ENCODE measurements around the gene RABEPK. TPM values are rescaled to one million over a fixed set of nuclear protein-coding genes. Genes with fewer than 3 reads are reported as not detected.
"Not testable (repeated sequence)": the region's sequence is repeated elsewhere in the genome, so short reads cannot be mapped to it uniquely, and the experiment has no call there.

RABEPK gene
- total RNA-seq, 1 donor from 2014 or later = 14.7 TPM

- Histone ChIP-seq H3K4me3 (peak overlapping the region; percentile 68 to 98), H3K27me3 (no peaks in the 10 kb centered on the region), H3K4me1 (peaks cover 48% of the 10 kb centered on the region), H3K27ac (peak overlapping the region; percentile 92), H3K9me3 (no peaks in the 10 kb centered on the region), H3K36me3 (no peaks in the 10 kb centered on the region)
- intact Hi-C loops (cut with DNase I) = no loop called here
- DNase-seq (ENCODE audit: extremely low spot score in 2 of 2) = no peak
- TF ChIP-seq POLR2A (IDR thresholded peaks at IDR 0.05) (no peak), POLR2AphosphoS5 (IDR thresholded peaks at IDR 0.05; ENCODE audit: insufficient read depth in 1 of 2, low read depth in 1 of 2) (no peak)
- TF ChIP-seq, protein P1, sequence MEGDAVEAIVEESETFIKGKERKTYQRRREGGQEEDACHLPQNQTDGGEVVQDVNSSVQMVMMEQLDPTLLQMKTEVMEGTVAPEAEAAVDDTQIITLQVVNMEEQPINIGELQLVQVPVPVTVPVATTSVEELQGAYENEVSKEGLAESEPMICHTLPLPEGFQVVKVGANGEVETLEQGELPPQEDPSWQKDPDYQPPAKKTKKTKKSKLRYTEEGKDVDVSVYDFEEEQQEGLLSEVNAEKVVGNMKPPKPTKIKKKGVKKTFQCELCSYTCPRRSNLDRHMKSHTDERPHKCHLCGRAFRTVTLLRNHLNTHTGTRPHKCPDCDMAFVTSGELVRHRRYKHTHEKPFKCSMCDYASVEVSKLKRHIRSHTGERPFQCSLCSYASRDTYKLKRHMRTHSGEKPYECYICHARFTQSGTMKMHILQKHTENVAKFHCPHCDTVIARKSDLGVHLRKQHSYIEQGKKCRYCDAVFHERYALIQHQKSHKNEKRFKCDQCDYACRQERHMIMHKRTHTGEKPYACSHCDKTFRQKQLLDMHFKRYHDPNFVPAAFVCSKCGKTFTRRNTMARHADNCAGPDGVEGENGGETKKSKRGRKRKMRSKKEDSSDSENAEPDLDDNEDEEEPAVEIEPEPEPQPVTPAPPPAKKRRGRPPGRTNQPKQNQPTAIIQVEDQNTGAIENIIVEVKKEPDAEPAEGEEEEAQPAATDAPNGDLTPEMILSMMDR (IDR thresholded peaks at IDR 0.05) = no peak
Measured at GRCh38 chr9:125190361-125190801, 10.0 kb upstream of the RABEPK start.

- H3K36me3 ChIP-seq; H3K27me3 ChIP-seq; H3K4me3 ChIP-seq; intact Hi-C loops (cut with DNase I); H3K9me3 ChIP-seq; H3K27ac ChIP-seq; DNase-seq (ENCODE audit: extremely low spot score in 2 of 2): not testable (repeated sequence)
- H3K4me1 ChIP-seq = peaks cover 12% of the 10 kb centered on the region
Measured at GRCh38 chr9:125194466-125194865, 5.9 kb upstream of the RABEPK start.

DNA sequence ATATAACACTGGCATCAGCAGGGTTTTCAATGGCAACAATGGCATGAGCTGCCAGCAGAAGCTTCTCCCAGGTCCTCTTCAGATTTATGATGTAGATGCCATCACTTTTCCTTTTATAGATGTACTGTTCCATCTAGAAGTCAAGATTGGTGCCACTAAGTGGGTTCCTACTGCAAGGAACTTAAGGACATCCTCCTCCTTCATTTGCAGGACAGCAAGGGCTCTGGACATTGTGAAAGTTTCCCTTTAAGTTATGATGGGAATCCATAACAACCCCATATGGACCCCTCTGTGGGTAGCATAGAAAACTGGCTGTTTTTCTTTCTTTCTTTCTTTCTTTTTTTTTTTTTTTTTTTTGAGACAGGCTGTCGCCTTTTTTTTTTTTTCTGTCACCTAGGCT lies 4.8 kb upstream of the RABEPK start:
- H3K4me1 ChIP-seq; H3K4me3 ChIP-seq; intact Hi-C loops (cut with DNase I); H3K27me3 ChIP-seq; H3K9me3 ChIP-seq; DNase-seq (ENCODE audit: extremely low spot score in 2 of 2); H3K27ac ChIP-seq; H3K36me3 ChIP-seq: not testable (repeated sequence)

DNA sequence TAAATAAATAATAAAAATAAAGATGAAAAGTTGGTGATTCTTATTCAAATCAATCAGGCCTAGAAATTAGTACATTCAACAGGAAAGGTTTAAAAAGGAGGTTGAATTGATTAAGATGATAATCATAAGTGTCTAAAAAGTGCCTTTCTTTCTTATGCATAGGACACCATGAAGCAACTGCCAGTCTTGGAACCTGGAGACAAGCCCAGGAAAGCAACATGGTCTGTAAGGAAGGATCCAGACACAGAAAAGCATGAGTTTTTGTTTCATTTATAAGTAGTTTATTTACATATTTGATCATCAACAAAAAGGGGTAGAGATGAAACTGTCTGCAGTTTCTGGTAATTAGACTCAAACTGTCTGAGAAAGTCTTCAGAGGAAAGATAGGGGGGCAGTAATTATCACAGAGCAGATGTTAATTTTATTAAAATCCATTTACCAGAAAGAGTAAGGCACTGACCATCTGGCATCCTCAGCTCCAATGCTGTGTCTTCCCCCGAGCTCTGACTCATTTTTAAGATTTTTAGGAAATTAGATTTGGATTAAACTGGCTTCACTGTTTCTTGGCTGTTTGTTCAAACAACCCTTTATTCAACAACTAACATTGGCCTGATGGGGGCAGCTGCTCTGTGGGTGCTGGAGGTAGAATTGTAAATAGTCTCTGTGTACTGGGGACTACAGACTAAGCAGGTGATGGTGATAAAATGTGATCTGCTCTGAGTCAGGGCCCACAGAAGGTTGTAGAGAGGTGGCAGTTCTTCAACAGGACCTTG lies 2.7 kb downstream of the RABEPK start:
- Histone ChIP-seq H3K9me3 (no peaks in the 10 kb centered on the region), H3K27ac (no peak overlapping the region), H3K4me1 (peaks cover 10% of the 10 kb centered on the region), H3K4me3 (no peak overlapping the region), H3K27me3 (no peaks in the 10 kb centered on the region), H3K36me3 (peaks cover 0 to 16% of the 10 kb centered on the region in 2 donors)
- no peak for TF ChIP-seq POLR2AphosphoS5 (IDR thresholded peaks at IDR 0.05; ENCODE audit: insufficient read depth in 1 of 2, low read depth in 1 of 2)
- TF ChIP-seq, protein P1 (IDR thresholded peaks at IDR 0.05) = no peak
- no peak for TF ChIP-seq POLR2A (IDR thresholded peaks at IDR 0.05)
- no peak for DNase-seq (ENCODE audit: extremely low spot score in 2 of 2)
- intact Hi-C loops (cut with DNase I) = no loop called here

DNA sequence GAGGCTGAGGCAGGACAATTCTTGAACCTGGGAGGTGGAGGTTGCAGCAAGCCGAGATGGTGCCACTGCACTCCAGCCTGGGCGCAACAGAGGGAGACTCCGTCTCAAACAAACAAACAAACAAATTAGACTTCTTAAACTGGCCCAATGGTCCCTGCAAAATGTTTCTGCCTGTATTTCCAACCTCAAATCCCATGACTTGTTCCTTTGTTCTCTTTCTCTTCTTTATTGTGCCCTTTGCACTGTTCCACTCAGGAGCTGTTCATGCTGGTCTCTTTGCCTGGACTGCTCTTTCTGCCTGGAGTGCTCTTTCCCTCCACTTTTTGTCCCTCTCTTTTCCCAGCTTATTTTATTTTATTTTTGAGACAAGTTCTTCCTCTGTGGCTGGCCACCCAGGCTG lies 4.1 kb downstream of the RABEPK start:
- H3K9me3 ChIP-seq = no peaks in the 10 kb centered on the region
- no peak for TF ChIP-seq POLR2AphosphoS5 (IDR thresholded peaks at IDR 0.05; ENCODE audit: insufficient read depth in 1 of 2, low read depth in 1 of 2)
- TF ChIP-seq, protein P1 (IDR thresholded peaks at IDR 0.05) = no peak
- no peak overlapping the region for H3K4me3 ChIP-seq
- H3K27me3 ChIP-seq = no peaks in the 10 kb centered on the region
- no peak for DNase-seq (ENCODE audit: extremely low spot score in 2 of 2)
- intact Hi-C loops (cut with DNase I) = no loop called here
- peaks cover 10% of the 10 kb centered on the region for H3K4me1 ChIP-seq
- H3K27ac ChIP-seq = no peak overlapping the region
- peaks cover 0 to 17% of the 10 kb centered on the region in 2 donors for H3K36me3 ChIP-seq

- Histone ChIP-seq H3K9me3 (no peaks in the 10 kb centered on the region), H3K27me3 (no peaks in the 10 kb centered on the region), H3K4me3 (no peak overlapping the region), H3K36me3 (peaks cover 0 to 19% of the 10 kb centered on the region in 2 donors), H3K4me1 (no peaks in the 10 kb centered on the region), H3K27ac (no peak overlapping the region)
- no peak for DNase-seq (ENCODE audit: extremely low spot score in 2 of 2)
- TF ChIP-seq, protein P1 (IDR thresholded peaks at IDR 0.05) = no peak
- TF ChIP-seq POLR2A (IDR thresholded peaks at IDR 0.05) = no peak
- intact Hi-C loops (cut with DNase I) = no loop called here
Measured at GRCh38 chr9:125214186-125214585, 13.8 kb downstream of the RABEPK start.
